ENCODE results near the gene ADRA2A.
A peak's percentile ranks its signal among the peaks of the same experiment; 100 is the strongest.

Gene ADRA2A

DNA sequence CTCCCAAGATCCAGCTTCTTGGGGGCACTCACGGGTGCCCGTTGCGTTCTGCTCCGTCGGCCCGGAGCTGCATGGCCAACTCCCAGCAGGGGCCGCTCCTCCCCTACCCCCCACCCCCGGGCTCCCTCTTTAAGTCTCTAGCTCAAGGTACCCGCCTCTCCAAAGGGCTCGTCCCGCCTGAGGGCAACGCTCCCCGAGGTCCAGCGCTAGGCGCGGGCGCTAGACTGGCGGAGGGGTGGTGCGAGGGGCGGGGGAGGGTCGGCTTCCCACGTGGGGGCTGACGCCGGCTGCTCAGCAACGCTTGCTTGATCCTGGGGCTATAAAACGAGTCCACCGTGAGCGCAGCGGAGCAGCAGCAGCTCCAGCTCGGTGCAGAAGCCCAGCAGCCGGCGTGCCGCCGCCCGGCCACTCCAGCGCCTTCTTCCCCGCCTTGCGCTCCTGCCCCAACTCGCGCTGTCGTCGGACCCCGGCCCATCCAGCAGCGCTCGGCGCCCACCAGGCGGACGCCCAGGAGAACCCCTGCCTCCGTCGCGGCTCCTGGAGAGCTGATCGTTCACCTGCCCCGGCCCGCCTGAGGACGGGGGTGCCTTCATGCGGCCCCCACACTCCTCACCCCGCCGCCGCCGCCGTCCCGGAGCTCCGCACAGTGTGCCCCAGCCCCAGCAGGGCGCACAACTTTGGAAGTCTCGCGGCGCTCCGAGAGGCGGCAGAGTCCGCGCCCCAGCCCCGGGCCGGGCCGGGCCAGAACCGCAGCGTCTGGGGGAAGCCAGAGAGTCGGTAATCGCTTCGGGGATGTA is at the start of gene ADRA2A:
ADRA2A (plus strand) TSS at position 348 of the 797 bp plus-strand sequence. CDS start 968 bp downstream, outside the sequence.
- H3K9me3 Mint-ChIP-seq (ENCODE audit: low read depth): no peaks in the 10 kb centered on the region
- H3K4me1 Mint-ChIP-seq (ENCODE audit: low read depth): peaks cover 14% of the 10 kb centered on the region
- H3K36me3 Mint-ChIP-seq: peaks cover 4% of the 10 kb centered on the region
- H3K27me3 Mint-ChIP-seq: peaks cover 37% of the 10 kb centered on the region
- H3K4me3 Mint-ChIP-seq: peak within 1 kb of the TSS; percentile 78
- H3K27ac Mint-ChIP-seq: no peak within 1 kb of the TSS

DNA sequence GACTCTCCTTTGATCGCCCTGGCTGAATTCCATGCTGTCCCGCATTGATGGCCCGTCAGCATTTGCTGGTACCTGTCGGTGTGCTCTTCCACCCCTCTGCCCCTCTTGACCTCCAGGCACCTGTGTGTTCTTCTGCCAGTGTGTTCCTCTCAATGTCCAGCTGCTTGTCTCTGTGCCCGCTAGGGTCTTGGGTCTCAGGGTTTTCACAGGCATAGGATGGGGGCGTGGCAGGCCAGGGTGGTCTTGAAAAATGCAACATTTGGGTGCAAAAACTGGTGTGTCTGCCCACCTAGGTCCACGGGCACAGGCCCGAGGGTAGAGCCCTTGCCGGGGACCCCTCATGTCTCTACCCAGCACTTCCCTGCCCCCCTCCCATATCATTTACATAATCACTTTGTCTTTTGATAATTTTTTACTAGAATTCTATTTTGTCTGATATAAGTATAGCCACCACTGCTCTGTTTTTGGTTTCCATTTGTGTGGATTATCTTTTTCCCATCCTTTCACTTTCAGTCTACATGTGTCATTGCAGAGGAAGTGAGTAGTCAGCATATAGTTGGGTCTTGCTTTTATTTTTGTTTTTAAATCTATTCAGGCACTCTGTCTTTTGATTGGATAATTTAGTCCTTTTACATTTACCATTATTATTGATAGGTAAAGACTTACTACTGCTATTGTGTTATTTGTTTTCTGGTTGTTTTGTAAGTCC is 46.6 kb upstream of the ADRA2A start:
- peaks cover 30% of the 10 kb centered on the region for H3K36me3 Mint-ChIP-seq
- no peak overlapping the region for H3K27ac Mint-ChIP-seq
- H3K4me1 Mint-ChIP-seq (ENCODE audit: low read depth): peaks cover 5% of the 10 kb centered on the region
- no peak overlapping the region for H3K4me3 Mint-ChIP-seq
- peaks cover 48% of the 10 kb centered on the region for H3K9me3 Mint-ChIP-seq (ENCODE audit: low read depth)
- H3K27me3 Mint-ChIP-seq: no peaks in the 10 kb centered on the region

- Mint-ChIP-seq H3K9me3 (ENCODE audit: low read depth) (peaks cover 24% of the 10 kb centered on the region), H3K36me3 (peaks cover 21% of the 10 kb centered on the region), H3K27me3 (peaks cover 3% of the 10 kb centered on the region), H3K4me3 (no peak overlapping the region), H3K4me1 (ENCODE audit: low read depth) (peaks cover 5% of the 10 kb centered on the region), H3K27ac (no peak overlapping the region)
Observed at GRCh38 chr10:111034598-111035310, 42.1 kb upstream of the ADRA2A start.

DNA sequence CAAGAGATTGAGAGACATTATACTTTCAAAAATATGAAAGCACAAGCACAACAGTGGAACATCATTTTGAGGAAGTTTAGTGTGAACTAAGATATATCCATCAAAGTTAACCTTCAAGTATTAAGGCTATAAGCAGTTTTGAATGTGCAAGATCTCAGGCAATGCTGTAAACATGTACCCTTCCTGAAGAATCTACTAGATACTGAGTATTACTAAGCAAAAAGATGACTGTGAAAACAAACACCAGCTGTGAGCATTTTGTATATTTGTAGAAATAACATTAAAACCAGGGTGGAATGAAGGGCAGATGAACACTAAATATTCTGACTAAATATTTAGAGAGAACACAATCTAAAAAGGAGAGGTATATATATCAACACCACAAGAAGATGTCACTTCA is 41.3 kb upstream of the ADRA2A start:
- Mint-ChIP-seq H3K36me3 (peaks cover 23% of the 10 kb centered on the region), H3K27ac (no peak overlapping the region), H3K4me1 (ENCODE audit: low read depth) (no peaks in the 10 kb centered on the region), H3K4me3 (no peak overlapping the region), H3K27me3 (peaks cover 4% of the 10 kb centered on the region), H3K9me3 (ENCODE audit: low read depth) (peaks cover 23% of the 10 kb centered on the region)

DNA sequence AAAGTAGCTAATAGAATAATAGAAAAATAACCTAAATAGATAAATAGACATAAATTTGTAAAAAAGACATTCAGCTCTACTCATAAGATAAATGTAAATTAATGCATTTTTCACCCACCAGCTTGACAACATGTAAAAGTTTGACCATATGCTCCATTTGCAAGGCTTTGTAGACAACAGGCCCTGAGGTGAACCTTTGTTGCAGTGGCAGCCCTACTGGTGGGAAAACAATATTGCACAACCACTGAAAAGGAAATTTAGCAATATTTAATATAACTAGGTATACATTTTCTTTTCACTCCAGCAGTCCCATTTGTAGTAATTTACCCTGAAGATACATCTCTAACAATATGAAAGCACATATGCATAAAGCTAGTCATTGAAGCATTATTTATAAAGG is 39.0 kb upstream of the ADRA2A start:
- peaks cover 4% of the 10 kb centered on the region for H3K27me3 Mint-ChIP-seq
- peaks cover 32% of the 10 kb centered on the region for H3K9me3 Mint-ChIP-seq (ENCODE audit: low read depth)
- no peak overlapping the region for H3K4me3 Mint-ChIP-seq
- no peak overlapping the region for H3K27ac Mint-ChIP-seq
- no peaks in the 10 kb centered on the region for H3K4me1 Mint-ChIP-seq (ENCODE audit: low read depth)
- peaks cover 23% of the 10 kb centered on the region for H3K36me3 Mint-ChIP-seq

DNA sequence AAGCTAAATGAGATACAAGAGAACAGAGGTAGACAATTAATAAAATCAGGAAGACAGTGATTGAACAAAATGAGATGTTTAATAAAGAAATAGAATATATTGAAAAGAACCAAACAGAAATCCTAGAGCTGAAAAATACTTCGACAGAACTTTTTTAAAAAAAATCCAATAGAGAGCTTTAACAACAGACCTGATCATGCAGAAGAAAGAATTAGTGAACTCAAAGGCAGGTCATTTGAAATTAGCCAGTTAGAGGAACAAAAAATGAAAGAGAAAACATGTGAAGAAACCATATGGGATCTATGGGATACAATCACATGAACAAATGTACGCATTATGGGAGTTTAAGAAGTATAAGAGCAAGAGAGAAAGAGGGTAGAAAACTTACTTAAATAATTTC is 37.3 kb upstream of the ADRA2A start:
- Mint-ChIP-seq H3K4me1 (ENCODE audit: low read depth) (no peaks in the 10 kb centered on the region), H3K36me3 (peaks cover 22% of the 10 kb centered on the region), H3K27ac (no peak overlapping the region), H3K4me3 (no peak overlapping the region), H3K27me3 (peaks cover 4% of the 10 kb centered on the region), H3K9me3 (ENCODE audit: low read depth) (peaks cover 27% of the 10 kb centered on the region)

DNA sequence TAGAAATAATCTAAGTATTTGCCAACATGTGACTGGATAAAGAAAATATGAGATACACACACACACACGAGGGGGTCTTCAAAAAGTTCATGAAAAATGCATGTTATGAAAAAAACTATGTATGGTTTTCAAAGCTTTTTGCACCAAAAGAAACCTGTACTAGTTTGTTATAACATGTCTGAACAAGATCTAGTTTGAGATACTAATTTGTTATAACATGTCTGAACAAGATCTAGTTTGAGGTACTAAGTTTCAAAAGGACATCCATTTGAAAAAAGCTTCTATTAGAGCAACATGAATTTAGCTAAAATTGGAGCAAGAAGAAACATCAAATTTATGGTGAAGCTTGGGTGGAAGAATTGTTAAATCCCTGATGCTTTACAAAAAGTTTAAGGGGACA is 19.8 kb upstream of the ADRA2A start:
- Mint-ChIP-seq H3K27ac (no peak overlapping the region), H3K9me3 (ENCODE audit: low read depth) (peaks cover 19% of the 10 kb centered on the region), H3K36me3 (peaks cover 8% of the 10 kb centered on the region), H3K4me3 (no peak overlapping the region), H3K4me1 (ENCODE audit: low read depth) (no peaks in the 10 kb centered on the region), H3K27me3 (peaks cover 14% of the 10 kb centered on the region)

DNA sequence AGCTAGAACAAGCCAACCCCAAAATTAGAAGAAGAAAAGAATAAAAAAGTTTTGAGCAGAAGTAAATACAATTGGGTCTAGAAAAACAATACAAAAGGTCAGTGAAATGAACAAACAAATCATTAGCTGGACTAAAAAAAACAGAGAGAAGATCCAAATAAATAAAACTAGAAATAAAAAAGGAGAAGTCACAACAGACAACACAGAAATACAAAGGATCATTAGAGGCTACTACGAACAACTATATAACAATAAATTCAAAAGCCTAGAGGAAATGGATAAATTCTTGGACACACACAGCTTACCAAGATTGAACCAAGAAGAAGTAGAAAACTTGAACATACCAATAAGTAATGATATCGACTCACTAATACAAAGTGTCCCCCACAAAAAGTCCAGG is 13.4 kb upstream of the ADRA2A start:
- peaks cover 24% of the 10 kb centered on the region for H3K27me3 Mint-ChIP-seq
- no peak overlapping the region for H3K4me3 Mint-ChIP-seq
- peaks cover 6% of the 10 kb centered on the region for H3K36me3 Mint-ChIP-seq
- H3K9me3 Mint-ChIP-seq (ENCODE audit: low read depth): peaks cover 10% of the 10 kb centered on the region
- no peaks in the 10 kb centered on the region for H3K4me1 Mint-ChIP-seq (ENCODE audit: low read depth)
- H3K27ac Mint-ChIP-seq: no peak overlapping the region

- Mint-ChIP-seq H3K27me3 (peaks cover 34% of the 10 kb centered on the region), H3K9me3 (ENCODE audit: low read depth) (peaks cover 5% of the 10 kb centered on the region), H3K27ac (no peak overlapping the region)
Observed at GRCh38 chr10:111072232-111072631, 4.6 kb upstream of the ADRA2A start.

DNA sequence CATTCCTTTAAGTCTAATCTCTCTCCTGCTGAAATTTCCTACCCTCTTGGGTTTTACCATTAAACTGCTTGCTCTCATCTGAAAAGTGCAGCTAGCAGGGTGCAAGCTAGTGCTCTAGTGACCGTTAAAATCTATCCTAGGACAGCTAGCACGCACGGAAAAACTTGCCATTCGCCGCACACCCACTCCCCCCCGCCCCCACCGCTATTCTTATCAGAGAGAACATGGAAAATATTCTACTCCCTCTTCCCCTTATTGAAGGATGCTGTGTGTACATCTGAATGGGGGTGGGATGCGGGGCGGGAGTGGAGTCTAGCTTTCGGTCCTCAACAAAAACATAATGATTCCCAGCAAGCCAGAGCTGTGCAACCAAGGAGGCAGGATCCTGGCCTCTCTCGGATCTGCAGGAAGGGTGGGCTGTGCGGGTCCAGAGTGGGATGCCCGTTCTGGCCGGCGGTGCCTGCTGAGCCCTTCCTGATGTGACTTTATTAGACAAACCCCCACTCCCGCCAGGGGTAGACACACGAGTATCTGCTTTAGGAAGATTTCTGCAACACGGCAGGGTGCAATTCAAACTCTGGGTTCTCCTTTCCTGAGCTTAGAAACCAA is 1.1 kb upstream of the ADRA2A start:
- Mint-ChIP-seq H3K4me3 (peak overlapping the region; percentile 73), H3K27ac (no peak overlapping the region), H3K27me3 (peaks cover 44% of the 10 kb centered on the region), H3K9me3 (ENCODE audit: low read depth) (no peaks in the 10 kb centered on the region), H3K36me3 (peaks cover 4% of the 10 kb centered on the region), H3K4me1 (ENCODE audit: low read depth) (peaks cover 14% of the 10 kb centered on the region)

More at GRCh38 chr10:111072232-111072631, 4.6 kb upstream of the ADRA2A start:
- Mint-ChIP-seq H3K4me3 (no peak overlapping the region), H3K36me3 (peaks cover 6% of the 10 kb centered on the region), H3K4me1 (ENCODE audit: low read depth) (peaks cover 5% of the 10 kb centered on the region)

DNA sequence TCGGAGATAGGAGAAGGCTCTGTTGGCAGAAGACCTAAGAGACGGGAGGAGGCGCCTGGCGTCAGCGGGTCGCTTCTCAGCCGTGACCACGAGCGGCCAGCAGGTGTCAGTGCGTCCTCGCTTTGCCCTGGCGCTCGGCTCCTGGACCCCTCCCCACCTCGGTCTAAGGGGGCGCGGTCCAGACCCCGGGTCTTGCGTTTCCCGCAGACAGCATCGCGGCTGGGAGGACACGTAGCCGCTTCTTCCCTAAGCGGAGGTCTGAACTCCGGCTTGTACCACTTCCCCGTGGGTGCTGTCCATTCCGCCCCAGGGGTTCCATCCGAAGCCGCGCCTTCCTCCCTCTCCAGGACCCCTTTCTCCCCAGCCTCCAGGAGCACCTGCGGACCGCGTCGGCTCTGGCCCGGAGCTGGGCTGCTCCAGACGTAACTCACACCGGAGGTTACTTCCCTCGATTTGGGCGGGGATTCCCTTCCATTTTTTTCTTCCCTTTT is 593 bp upstream of the ADRA2A start:
- Mint-ChIP-seq H3K9me3 (ENCODE audit: low read depth) (no peaks in the 10 kb centered on the region), H3K27me3 (peaks cover 42% of the 10 kb centered on the region), H3K36me3 (peaks cover 4% of the 10 kb centered on the region), H3K4me3 (peak overlapping the region; percentile 73), H3K4me1 (ENCODE audit: low read depth) (peaks cover 14% of the 10 kb centered on the region), H3K27ac (no peak overlapping the region)

- no peaks in the 10 kb centered on the region for H3K9me3 Mint-ChIP-seq (ENCODE audit: low read depth)
- H3K27ac Mint-ChIP-seq: no peak overlapping the region
- H3K4me3 Mint-ChIP-seq: peak overlapping the region; percentile 78
- H3K27me3 Mint-ChIP-seq: peaks cover 34% of the 10 kb centered on the region
- H3K4me1 Mint-ChIP-seq (ENCODE audit: low read depth): peaks cover 14% of the 10 kb centered on the region
- peaks cover 4% of the 10 kb centered on the region for H3K36me3 Mint-ChIP-seq
Observed at GRCh38 chr10:111077479-111077784, 603 bp downstream of the ADRA2A start.

DNA sequence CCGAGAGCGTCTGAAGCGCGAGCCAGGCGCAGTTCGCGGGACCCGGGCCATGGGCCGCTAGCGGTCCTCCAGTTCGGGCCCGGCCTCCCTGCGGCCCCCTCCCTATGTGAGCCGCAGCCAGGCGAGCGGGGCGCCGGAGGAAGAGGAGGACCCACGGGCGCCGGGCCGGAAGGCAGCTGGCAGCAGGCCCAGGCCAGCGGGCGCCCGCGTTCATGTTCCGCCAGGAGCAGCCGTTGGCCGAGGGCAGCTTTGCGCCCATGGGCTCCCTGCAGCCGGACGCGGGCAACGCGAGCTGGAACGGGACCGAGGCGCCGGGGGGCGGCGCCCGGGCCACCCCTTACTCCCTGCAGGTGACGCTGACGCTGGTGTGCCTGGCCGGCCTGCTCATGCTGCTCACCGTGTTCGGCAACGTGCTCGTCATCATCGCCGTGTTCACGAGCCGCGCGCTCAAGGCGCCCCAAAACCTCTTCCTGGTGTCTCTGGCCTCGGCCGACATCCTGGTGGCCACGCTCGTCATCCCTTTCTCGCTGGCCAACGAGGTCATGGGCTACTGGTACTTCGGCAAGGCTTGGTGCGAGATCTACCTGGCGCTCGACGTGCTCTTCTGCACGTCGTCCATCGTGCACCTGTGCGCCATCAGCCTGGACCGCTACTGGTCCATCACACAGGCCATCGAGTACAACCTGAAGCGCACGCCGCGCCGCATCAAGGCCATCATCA is 1.1 kb downstream of the ADRA2A start:
- Mint-ChIP-seq H3K4me3 (peak overlapping the region; percentile 78), H3K36me3 (peaks cover 4% of the 10 kb centered on the region), H3K27me3 (peaks cover 31% of the 10 kb centered on the region), H3K9me3 (ENCODE audit: low read depth) (no peaks in the 10 kb centered on the region), H3K4me1 (ENCODE audit: low read depth) (peaks cover 14% of the 10 kb centered on the region), H3K27ac (no peak overlapping the region)

- Mint-ChIP-seq H3K27me3 (peaks cover 29% of the 10 kb centered on the region), H3K27ac (no peak overlapping the region), H3K4me3 (peak overlapping the region; percentile 68), H3K9me3 (ENCODE audit: low read depth) (no peaks in the 10 kb centered on the region), H3K4me1 (ENCODE audit: low read depth) (peaks cover 14% of the 10 kb centered on the region), H3K36me3 (peaks cover 4% of the 10 kb centered on the region)
Observed at GRCh38 chr10:111078505-111079185, 1.8 kb downstream of the ADRA2A start.

Measured in activated naive CD8-positive, alpha-beta T cell (primary cell).